Activated naive CD8-positive, alpha-beta T cell (primary cell): Measurements from ENCODE around the gene TECPR1.

ENCODE experiments used
- H3K27ac Mint-ChIP-seq: one replicate; pipeline ENCODE4 v1.8.0; 2021; ENCODE audit warnings: mixed read lengths
- H3K27me3 Mint-ChIP-seq: one replicate; pipeline ENCODE4 v1.8.0; 2021; ENCODE audit warnings: mixed read lengths
- H3K36me3 Mint-ChIP-seq: one replicate; pipeline ENCODE4 v1.8.0; 2021; ENCODE audit warnings: mixed read lengths
- H3K4me1 Mint-ChIP-seq: one replicate; pipeline ENCODE4 v1.8.0; 2021; ENCODE audit warnings: low read depth, mixed read lengths
- H3K4me3 Mint-ChIP-seq: one replicate; pipeline ENCODE4 v1.8.0; 2021; ENCODE audit warnings: mild to moderate bottlenecking, mixed read lengths
- H3K9me3 Mint-ChIP-seq: one replicate; pipeline ENCODE4 v1.8.0; 2021; ENCODE audit warnings: low read depth, mixed read lengths

Gene TECPR1

DNA sequence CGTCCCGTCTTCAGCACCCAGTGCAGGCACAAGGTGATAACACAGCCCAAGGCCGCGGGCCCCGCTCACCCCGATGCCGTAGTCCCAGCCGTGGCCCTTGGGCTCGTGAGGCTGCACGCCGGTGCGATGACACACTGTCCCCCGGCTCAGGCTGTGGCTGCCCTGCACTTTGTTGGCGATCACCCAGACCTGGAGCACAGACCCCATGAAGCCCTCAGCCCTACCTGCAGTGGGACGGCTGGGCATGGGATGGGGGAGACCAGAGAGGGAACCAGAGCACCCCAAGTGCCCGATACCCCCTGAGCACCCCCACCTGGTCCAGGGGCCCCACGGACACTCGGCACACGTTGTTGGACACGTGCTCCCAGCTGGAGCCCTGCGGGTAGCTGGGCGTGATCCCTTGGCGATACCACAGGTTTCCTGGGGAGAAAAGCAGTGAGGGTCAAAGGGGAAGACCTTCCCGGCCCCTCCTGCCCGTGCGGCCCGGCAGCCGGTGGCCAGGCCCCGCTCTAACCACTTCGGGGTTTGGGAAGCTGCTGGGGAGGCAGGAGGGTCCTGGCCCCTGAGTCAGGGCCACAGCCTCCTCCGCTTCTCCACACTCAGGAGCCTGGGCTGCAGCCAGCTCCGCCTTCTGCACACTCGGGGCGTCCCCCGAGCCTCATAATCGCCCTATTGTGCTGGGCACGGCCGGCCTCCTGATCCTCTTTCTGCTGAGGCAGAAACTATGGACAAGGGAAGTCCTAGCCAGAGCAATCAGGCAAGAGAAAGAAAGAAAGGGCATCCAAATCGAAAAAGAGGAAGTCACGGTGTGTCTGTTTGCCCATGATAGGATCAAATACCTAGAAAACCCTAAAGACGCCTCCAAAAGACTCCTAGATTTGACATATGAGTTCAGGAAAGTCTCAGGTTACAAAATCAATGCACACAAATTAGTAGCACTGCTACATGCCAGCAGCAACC is 34.1 kb downstream of the TECPR1 start:
- Mint-ChIP-seq H3K4me3 (no peak overlapping the region), H3K4me1 (peaks cover 15% of the 10 kb centered on the region), H3K27me3 (no peaks in the 10 kb centered on the region), H3K36me3 (no peaks in the 10 kb centered on the region), H3K27ac (peak overlapping the region; percentile 61), H3K9me3 (no peaks in the 10 kb centered on the region)

DNA sequence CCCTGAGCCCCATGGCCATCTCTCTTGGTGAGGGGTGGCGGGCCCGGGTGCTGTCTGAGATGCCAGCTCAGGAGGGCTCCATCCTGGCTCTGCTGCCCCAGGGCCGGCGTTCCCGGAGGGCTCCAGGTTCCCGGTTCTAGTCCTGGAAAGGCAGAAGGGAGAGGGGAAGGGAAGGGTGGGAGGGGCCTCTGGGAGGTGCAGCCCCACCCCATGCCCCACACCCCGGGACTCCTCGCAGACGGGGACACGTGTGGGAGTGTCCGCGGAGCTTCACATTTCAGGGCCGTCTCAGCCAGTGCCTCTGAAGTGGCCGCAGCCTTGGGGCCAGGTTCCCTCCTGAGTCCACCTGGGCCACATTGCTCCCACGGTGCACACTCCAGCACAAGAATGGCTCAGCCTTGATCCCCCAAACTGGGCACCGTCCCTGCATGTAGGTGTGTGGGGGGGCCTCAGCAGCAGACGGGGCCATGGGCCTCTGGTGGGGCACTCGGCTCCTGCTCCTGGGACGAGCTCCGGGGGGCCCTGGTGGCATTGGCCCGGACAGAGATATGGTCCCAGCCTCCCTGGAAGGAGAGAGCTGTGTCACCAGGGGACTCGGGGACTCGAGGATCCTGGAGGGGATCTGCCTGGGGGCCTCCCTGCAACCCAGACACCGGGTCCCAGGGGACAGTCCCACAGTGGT is 35.0 kb downstream of the TECPR1 start:
- Mint-ChIP-seq H3K9me3 (no peaks in the 10 kb centered on the region), H3K4me1 (peaks cover 15% of the 10 kb centered on the region), H3K4me3 (no peak overlapping the region), H3K27ac (no peak overlapping the region), H3K36me3 (no peaks in the 10 kb centered on the region), H3K27me3 (no peaks in the 10 kb centered on the region)

DNA sequence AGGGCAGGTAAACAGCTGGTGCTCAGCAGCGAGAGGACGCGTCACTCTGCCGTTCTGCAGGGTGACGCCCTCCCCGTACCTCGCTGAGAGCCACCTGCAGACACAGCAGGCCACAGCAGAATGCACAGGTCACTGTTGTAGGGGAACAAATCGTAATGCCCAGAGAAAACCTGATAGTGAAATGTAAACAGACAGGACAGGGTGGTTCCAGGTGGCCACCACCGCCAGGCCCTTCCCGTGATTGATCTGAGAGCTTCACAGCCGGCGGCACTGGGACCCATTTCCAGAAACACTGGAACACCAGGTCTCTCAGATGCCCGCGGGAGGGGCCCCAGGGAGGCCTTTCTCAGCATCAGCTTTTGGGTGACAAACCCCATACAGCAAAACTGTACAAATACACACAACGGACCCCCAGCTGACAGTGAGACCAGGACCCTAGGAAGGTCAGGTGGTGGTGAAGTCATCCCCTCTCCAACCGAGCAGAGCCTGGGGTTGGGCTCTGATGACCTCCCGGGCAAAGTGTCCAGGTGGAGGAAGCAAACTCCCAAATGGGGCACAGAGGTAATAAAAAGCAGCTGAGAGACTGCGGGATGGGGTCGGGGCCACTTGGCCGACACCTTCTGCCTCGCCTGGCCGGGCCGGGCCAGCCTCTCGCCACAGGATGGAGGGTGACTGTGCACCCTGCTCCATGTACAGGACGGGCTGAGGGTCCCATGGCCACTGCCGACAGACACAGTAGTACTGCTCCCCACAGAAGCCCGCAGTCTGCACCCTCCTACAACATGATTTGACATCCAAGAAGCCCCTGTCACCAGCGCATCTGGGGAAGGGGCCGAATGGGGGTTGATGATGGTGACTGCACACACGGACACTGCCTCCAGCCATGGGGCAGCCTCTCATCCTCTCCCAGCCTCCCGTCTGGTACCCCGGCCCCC is 36.2 kb downstream of the TECPR1 start:
- Mint-ChIP-seq H3K9me3 (no peaks in the 10 kb centered on the region), H3K4me1 (peaks cover 18% of the 10 kb centered on the region), H3K36me3 (no peaks in the 10 kb centered on the region), H3K27ac (no peak overlapping the region), H3K27me3 (no peaks in the 10 kb centered on the region), H3K4me3 (no peak overlapping the region)

DNA sequence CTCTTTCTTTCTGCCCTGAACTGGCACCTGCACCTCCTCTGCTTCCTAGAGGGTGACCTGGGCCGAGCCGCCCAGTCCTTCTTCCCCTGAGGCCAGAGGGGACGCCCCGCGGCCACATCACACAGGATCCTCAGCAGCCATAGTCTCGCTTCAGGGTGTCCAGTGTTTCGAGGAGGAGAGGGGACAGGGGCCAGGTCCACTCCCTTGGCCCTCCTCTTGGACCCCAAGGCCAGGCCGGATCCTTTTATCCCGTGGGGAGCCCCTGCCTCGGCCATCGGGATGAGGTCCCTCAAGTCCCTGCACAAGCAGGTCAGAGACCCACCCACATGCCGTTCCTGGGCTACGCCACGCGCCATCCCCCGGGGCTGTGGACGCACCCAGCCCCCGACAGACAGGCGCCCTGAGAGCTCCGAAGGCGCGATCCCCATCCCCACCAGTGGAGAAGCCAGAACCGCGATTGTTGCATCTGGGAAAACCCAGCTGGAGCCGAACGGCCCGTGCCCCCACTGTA is 37.2 kb downstream of the TECPR1 start:
- Mint-ChIP-seq H3K27ac (no peak overlapping the region), H3K27me3 (no peaks in the 10 kb centered on the region), H3K36me3 (no peaks in the 10 kb centered on the region), H3K4me3 (no peak overlapping the region), H3K9me3 (no peaks in the 10 kb centered on the region), H3K4me1 (peaks cover 18% of the 10 kb centered on the region)

DNA sequence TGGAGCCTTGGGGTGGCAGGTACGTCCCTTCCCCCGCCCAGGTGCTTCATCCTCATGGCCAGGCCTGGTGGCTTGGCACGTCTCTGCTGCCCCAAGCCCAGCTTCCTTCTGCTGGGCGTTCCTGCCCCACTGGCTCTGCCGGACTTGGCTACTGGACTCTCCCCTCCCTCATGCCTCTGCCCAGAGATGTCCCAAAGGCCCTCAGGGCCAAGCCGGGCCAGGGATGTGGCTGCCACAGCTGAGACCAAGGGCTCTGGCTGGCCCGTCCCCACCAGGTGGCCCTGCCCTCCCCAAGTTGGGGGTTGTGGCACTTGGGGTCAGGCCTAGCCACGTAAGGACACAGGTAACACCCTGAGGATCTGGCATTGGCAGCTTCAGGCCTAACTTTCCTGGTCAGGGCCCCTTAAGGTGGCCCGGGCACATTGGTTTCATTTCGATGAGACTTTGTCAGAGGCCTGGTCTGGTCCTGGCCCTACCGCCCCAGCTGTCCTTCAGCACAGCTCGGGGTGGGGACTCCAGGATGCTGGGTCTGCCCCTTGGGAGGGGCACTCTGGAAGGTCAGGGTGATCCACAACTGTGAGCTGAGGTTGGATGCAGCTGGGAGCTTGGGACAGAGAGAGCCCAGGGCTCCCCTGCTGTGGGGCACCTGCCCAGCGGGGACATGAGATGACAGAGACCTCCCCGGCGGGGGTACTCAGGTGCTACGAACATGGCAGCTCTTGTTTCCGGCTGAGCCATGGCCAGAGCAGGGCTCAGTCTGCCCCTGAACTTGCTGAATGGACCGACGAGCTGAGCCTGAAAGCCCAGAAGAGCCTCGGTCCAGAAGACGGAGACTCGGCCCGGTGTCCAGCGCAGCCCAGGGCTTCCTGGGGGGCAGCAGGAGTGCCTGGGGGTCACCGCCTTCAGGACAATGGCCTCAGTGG is 37.9 kb downstream of the TECPR1 start:
- peaks cover 15% of the 10 kb centered on the region for H3K4me1 Mint-ChIP-seq
- no peaks in the 10 kb centered on the region for H3K36me3 Mint-ChIP-seq
- H3K27me3 Mint-ChIP-seq = no peaks in the 10 kb centered on the region
- no peak overlapping the region for H3K4me3 Mint-ChIP-seq
- no peak overlapping the region for H3K27ac Mint-ChIP-seq
- no peaks in the 10 kb centered on the region for H3K9me3 Mint-ChIP-seq

DNA sequence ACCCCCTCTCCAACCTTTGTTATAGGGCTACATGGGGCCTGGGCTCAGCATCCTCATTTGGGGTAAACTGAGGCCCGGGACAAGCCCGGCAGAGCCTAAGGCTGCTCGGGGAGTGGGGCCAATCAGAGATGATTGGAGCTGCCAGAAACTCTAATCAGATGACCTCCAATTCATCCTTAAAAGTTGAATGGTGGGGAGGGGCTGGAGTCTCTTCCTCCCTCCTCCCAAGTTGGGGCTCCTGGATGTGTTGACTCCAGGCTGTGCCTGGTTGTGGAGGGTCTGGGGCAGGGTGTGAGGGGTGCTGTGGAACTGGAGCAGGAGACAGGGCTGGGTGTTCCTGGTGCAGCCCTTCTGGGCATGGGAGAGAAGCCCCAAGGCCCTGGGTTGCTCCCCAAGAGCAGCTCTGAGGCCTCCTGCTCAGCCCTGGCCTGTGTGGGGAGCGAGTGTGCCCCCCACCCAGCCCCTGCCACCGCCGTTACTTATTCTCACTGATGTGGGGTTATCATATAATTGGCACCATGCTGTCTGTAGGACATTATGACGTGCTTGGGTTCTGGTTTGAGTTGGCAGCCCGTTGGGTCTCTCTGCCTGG is 38.6 kb downstream of the TECPR1 start:
- no peaks in the 10 kb centered on the region for H3K9me3 Mint-ChIP-seq
- no peaks in the 10 kb centered on the region for H3K36me3 Mint-ChIP-seq
- no peak overlapping the region for H3K4me3 Mint-ChIP-seq
- H3K4me1 Mint-ChIP-seq = peaks cover 10% of the 10 kb centered on the region
- no peak overlapping the region for H3K27ac Mint-ChIP-seq
- no peaks in the 10 kb centered on the region for H3K27me3 Mint-ChIP-seq

DNA sequence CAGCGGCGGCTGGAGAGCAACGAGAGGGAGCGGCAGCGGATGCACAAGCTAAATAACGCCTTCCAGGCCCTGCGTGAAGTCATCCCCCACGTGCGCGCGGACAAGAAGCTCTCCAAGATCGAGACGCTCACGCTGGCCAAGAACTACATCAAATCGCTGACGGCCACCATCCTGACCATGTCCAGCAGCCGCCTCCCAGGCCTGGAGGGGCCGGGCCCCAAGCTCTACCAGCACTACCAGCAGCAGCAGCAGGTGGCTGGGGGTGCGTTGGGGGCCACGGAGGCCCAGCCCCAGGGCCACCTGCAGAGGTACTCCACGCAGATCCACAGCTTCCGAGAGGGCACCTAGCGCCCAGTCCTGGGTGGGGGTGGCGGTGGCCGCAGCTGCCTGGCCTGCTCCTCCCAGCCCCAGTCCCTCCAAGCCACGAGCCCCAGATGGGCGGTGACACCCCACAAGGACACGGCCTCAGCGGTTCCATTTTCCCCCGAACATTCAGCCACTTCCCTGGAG is 39.4 kb downstream of the TECPR1 start:
- H3K4me1 Mint-ChIP-seq = peaks cover 6% of the 10 kb centered on the region

DNA sequence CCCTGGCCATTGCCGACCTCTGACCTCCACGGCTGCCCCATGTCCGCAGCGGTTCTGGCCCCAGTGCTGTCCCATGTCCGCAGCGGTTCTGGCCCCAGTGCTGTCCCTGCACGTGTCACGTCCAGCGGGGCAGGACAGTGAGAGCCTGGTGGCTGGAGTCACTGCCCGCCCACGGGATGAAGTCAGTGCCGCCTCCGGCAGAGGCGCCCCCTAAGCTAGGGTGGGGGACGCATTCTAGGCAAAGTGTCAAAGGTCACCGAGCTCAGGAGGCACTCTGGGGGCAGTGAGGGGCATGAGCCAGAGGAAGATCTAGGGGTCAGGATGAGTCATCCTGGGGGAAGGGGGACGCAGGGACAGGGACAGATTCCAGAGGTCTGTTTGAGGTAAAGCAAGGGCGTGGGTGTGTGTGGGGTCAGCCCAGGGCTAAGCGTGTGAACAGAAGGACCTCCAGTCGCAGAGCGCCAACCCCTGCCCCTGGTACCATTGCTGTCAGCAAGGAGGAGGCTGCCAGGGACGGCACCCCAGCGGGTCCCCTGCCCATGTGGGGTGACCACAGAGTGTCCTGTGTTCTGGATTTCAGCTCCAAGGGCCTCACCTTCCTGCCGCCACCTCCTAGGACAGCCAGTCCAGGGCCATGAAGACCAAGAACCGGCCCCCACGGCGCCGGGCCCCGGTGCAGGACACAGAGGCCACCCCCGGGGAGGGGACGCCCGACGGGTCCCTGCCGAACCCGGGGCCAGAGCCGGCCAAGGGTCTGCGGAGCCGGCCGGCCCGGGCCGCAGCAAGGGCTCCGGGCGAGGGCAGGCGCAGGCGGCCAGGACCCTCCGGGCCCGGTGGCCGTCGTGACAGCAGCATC is 40.1 kb downstream of the TECPR1 start:
- H3K4me3 Mint-ChIP-seq = peak overlapping the region; percentile 69
- no peak overlapping the region for H3K27ac Mint-ChIP-seq

More for the DNA sequence above, 39.4 kb downstream of the TECPR1 start:
- no peaks in the 10 kb centered on the region for H3K27me3 Mint-ChIP-seq
- no peaks in the 10 kb centered on the region for H3K36me3 Mint-ChIP-seq
- peak overlapping the region; percentile 20 for H3K4me3 Mint-ChIP-seq
- no peak overlapping the region for H3K27ac Mint-ChIP-seq
- no peaks in the 10 kb centered on the region for H3K9me3 Mint-ChIP-seq

DNA sequence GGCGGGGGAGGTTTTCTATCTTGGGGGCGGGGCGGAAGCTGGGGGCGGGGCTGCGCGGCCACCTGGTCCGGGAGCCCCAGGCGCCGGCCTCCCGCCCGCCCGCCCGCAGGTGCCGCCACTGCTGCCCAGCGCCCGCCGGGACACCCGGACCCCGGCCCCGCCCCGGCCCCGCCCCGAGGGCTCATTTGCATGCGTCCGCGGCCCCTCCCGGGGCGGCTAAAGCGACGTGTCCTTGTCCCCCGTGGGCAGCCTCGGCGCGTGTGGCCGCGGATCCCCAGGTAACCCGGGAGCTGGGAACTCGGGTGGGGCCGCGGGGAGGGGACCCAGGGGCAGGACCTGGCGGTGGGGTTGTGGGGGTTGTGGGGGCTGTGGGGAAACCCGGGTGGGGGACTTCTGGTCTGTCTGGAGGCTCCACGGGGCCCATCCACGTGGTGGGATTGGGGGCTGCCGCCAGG is 40.8 kb downstream of the TECPR1 start, which contains the start of gene BHLHA15:
Gene BHLHA15, plus strand, starts transcription at position 219 of the 455 bp plus-strand sequence. CDS start 871 bp downstream, outside the sequence.
- peak within 1 kb of the TSS; percentile 69 for H3K4me3 Mint-ChIP-seq
- no peaks in the 10 kb centered on the region for H3K9me3 Mint-ChIP-seq
- H3K27me3 Mint-ChIP-seq = no peaks in the 10 kb centered on the region
- H3K27ac Mint-ChIP-seq = no peak within 1 kb of the TSS
- peaks cover 2% of the 10 kb centered on the region for H3K36me3 Mint-ChIP-seq
- H3K4me1 Mint-ChIP-seq = peaks cover 6% of the 10 kb centered on the region

More for the DNA sequence above, 40.1 kb downstream of the TECPR1 start:
- Mint-ChIP-seq H3K4me1 (peaks cover 6% of the 10 kb centered on the region), H3K27me3 (no peaks in the 10 kb centered on the region), H3K9me3 (no peaks in the 10 kb centered on the region), H3K36me3 (peaks cover 2% of the 10 kb centered on the region)

DNA sequence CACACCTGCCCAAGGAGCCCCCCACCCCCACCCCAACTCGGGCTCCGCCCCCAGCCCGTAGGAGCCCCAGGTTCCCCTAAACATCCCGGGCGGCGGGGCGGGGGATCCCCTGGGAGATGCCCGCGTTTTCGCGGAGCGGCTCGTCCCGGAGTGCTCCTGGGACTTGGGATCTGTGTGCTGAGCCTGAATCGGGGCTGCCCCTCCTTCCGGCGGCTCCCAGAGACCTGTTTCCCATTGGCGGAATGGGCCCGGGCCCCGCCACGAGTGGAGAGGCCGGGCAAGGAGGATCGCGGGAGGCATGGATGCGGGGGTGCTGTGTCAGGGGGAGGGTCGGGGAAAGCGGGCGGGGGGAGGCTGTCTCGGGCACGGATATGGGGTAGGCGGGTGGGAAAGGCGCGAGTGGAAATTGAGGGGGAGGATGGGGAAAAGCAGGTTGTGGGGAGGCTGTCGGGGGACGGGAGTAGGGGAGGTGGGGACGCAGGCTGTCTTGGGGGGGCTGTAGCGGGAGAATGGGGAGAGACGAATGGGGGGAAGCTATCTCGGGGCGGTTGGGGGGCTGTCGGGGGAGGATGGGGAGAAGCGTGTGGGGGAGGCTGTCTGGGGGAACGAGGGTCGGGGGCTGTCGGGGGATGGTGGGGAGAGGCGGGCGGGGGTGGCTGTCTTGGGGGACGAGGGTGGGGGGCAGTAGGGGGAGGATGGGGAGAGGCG is 41.4 kb downstream of the TECPR1 start:
- Mint-ChIP-seq H3K27ac (no peak overlapping the region), H3K36me3 (peaks cover 5% of the 10 kb centered on the region), H3K27me3 (no peaks in the 10 kb centered on the region), H3K9me3 (no peaks in the 10 kb centered on the region), H3K4me3 (no peak overlapping the region), H3K4me1 (peaks cover 10% of the 10 kb centered on the region)

DNA sequence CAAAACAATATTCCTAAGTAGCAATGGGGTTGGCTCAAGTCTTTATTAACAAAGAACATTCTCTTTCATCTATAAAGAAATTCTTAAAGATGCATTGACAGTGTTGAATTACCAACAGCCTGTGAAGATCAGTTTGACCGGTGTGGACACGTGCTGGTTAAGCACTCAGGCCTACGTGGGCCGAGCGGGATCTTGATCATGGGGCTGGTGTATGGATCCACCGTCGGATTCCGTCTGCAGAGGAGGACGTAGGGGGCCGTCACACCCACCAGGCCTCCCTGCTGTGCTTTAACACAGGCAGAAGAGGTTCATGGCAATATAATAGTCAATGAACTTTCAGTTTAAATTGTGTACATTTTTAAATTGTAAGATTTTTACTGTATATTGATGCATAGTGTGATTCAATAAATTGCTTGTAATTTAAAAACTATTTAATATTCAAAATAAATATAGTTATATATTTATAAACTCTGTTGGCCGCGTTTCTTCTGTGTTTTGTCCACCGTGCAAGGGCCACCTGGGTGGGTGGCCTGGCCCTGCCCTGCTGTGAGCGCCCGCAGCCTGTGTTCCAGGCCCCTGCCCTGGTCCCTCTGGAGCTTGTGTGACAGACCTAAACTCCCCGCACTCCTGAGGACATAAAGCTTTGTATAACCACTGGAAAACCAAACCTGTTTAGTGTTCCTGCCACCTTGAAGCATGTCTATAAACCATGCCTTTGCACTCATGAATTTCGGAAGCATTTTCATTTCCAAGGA is 42.7 kb downstream of the TECPR1 start:
- Mint-ChIP-seq H3K27ac (peak overlapping the region; percentile 58), H3K4me1 (peaks cover 18% of the 10 kb centered on the region), H3K36me3 (peaks cover 5% of the 10 kb centered on the region), H3K9me3 (no peaks in the 10 kb centered on the region), H3K27me3 (no peaks in the 10 kb centered on the region), H3K4me3 (peak overlapping the region; percentile 66)
